Memory B cell (primary cell): ENCODE measurements around the gene C2orf49.

ENCODE experiments used
- ATAC-seq: fragments of 150-1000 bp; cut with Tn5 transposase; 2 replicates; pipeline ENCODE4 v1.10.0; 2021; ENCODE audit warnings: low read depth, mild to moderate bottlenecking, moderate library complexity
- DNase-seq, 2 donors: peaks; one replicate each; pipeline ENCODE4 v3.0.0; 2022; ENCODE audit warnings: low spot score in 2 of 2
- H3K27ac Mint-ChIP-seq: one replicate; pipeline ENCODE4 v1.8.0; 2022; ENCODE audit warnings: mild to moderate bottlenecking, moderate library complexity, mixed read lengths
- H3K27me3 Mint-ChIP-seq: one replicate; pipeline ENCODE4 v1.8.0; 2022; ENCODE audit warnings: mixed read lengths
- H3K36me3 Mint-ChIP-seq: one replicate; pipeline ENCODE4 v1.8.0; 2022; ENCODE audit warnings: mild to moderate bottlenecking, mixed read lengths
- H3K4me1 Mint-ChIP-seq: one replicate; pipeline ENCODE4 v1.8.0; 2022; ENCODE audit warnings: mixed read lengths
- H3K4me3 Mint-ChIP-seq: one replicate; pipeline ENCODE4 v1.8.0; 2022; ENCODE audit warnings: mild to moderate bottlenecking, moderate library complexity, mixed read lengths
- H3K9me3 Mint-ChIP-seq: one replicate; pipeline ENCODE4 v1.8.0; 2022; ENCODE audit warnings: mixed read lengths

The C2orf49 gene

DNA sequence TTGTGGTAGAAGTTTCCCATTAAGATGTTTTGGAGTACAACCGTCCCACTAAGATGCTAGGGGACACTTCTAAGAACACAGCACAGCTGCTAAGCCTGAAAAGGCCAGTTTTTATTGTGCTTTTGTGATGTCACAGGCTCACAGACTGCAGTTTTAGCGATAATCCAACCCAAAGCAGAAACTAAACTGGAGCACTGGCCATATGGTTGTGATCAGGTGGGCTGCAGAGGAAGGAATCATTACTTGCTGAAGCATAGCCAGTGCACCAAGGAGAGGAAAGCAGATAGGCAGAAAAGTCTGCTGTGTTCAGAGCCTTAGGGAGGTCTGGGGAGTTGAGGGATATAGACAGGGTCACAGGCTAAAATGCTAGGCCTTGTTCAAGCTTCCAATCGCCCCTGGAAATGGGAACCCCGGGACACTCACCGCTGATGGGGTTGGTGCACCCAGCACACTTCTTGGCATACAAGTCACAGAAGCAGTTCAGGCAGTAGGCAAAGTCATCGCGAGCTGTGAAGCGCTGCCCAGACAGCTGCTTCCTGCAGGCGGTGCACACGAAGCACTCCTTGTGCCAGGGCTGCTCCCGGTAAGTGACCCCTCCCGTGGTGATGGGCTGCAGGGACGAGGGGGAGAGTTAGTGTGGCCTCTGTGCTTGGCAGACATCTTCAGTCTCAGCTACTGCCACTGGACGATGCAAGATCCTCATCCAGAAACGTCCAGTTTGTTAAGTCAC is 25.7 kb downstream of the C2orf49 start:
- no peaks in the 10 kb centered on the region for H3K9me3 Mint-ChIP-seq
- H3K4me1 Mint-ChIP-seq: no peaks in the 10 kb centered on the region
- H3K4me3 Mint-ChIP-seq: no peak overlapping the region
- ATAC-seq (no peak), DNase-seq (no peak)
- no peak overlapping the region for H3K27ac Mint-ChIP-seq
- H3K27me3 Mint-ChIP-seq: no peaks in the 10 kb centered on the region
- H3K36me3 Mint-ChIP-seq: peaks cover 23% of the 10 kb centered on the region

- Mint-ChIP-seq H3K27ac (no peak overlapping the region), H3K4me1 (peaks cover under 1% of the 10 kb centered on the region), H3K36me3 (peaks cover 12% of the 10 kb centered on the region), H3K4me3 (no peak overlapping the region), H3K9me3 (no peaks in the 10 kb centered on the region), H3K27me3 (no peaks in the 10 kb centered on the region)
- no peak for ATAC-seq
- no peak for DNase-seq
Observed at GRCh38 chr2:105364436-105365139, 27.2 kb downstream of the C2orf49 start.

DNA sequence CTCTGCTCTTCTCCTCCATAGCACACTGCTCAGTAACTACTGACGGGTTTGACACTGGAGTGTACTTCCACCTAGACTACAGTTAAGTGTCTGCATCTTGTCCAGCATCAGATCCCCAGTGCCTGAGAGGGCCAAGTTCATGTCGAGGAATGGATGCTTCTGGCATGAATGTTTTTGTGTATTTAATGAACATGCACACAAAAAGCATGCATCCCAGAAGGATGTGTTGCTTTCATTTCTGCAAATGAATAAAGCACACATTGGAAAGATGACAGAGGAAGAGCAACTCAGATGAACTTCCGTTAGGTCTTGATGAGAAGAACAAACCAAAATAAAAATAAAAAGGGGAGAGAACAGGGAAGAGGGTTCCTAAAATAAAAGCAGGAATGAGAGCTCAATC is 27.9 kb downstream of the C2orf49 start:
- Mint-ChIP-seq H3K4me3 (no peak overlapping the region), H3K27ac (no peak overlapping the region), H3K4me1 (peaks cover 7% of the 10 kb centered on the region), H3K36me3 (peaks cover 10% of the 10 kb centered on the region), H3K9me3 (no peaks in the 10 kb centered on the region), H3K27me3 (no peaks in the 10 kb centered on the region)
- ATAC-seq (no peak), DNase-seq (no peak)

GRCh38 chr2:105368759-105369408 is 31.5 kb downstream of the C2orf49 start:
- peaks cover 7% of the 10 kb centered on the region for H3K4me1 Mint-ChIP-seq
- H3K9me3 Mint-ChIP-seq: no peaks in the 10 kb centered on the region
- ATAC-seq (no peak), DNase-seq (no peak)
- no peak overlapping the region for H3K27ac Mint-ChIP-seq
- H3K27me3 Mint-ChIP-seq: no peaks in the 10 kb centered on the region
- no peak overlapping the region for H3K4me3 Mint-ChIP-seq
- no peaks in the 10 kb centered on the region for H3K36me3 Mint-ChIP-seq

GRCh38 chr2:105369777-105370690 is 32.7 kb downstream of the C2orf49 start:
- ATAC-seq (peak; percentile 99), DNase-seq (peak; percentile 72 to 76)
- Mint-ChIP-seq H3K4me3 (peak overlapping the region; percentile 27), H3K27ac (no peak overlapping the region), H3K27me3 (no peaks in the 10 kb centered on the region), H3K9me3 (no peaks in the 10 kb centered on the region), H3K4me1 (peaks cover 7% of the 10 kb centered on the region), H3K36me3 (no peaks in the 10 kb centered on the region)

GRCh38 chr2:105371156-105371555 is 33.8 kb downstream of the C2orf49 start:
- Mint-ChIP-seq H3K4me3 (no peak overlapping the region), H3K27me3 (no peaks in the 10 kb centered on the region), H3K9me3 (no peaks in the 10 kb centered on the region), H3K4me1 (peaks cover 7% of the 10 kb centered on the region), H3K36me3 (no peaks in the 10 kb centered on the region), H3K27ac (no peak overlapping the region)
- no peak for DNase-seq
- ATAC-seq: no peak

DNA sequence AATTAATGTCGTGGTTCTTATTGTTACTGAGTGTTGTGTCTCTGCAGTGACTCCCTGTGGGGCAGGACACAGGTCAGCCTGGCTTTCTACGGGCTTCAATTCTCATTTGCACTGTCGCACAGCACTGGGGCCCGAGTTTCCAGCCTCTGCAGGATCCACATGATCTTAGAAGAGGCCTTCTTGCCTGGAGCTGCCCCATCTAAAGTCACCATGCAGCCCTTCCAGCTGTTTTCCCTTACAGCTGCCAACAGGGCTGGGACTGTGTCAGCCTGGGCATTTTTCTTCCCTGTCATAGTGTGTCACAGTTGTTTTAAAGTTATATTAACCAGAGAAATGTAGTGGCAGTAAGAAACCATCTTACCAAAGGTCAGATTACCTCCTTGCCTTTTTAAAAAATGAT is 34.5 kb downstream of the C2orf49 start:
- H3K27me3 Mint-ChIP-seq: no peaks in the 10 kb centered on the region
- peaks cover 7% of the 10 kb centered on the region for H3K4me1 Mint-ChIP-seq
- no peak overlapping the region for H3K4me3 Mint-ChIP-seq
- no peak overlapping the region for H3K27ac Mint-ChIP-seq
- no peaks in the 10 kb centered on the region for H3K36me3 Mint-ChIP-seq
- H3K9me3 Mint-ChIP-seq: no peaks in the 10 kb centered on the region
- ATAC-seq: no peak
- DNase-seq: no peak

DNA sequence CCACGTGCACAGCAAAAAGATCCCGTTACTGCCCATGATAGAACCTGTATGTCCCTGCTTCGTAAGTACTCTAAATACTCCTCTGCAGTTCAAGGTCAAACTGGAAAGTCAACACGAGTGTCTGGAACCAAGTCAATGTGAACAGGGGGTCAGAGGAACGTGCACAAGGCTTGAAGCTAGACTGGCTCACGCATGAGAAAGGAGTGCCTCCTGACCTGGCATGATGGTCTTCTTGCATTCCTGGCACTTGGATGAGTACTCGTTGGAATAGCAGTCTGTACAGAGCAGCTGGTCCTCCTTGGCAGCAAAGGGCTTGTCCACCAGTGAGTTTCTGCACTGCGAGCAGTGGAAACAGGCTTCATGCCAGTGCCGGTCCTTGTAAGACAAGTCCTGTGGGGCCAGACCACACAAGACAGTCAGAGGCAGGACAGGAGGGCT is 36.0 kb downstream of the C2orf49 start:
- Mint-ChIP-seq H3K27ac (no peak overlapping the region), H3K4me3 (no peak overlapping the region), H3K9me3 (no peaks in the 10 kb centered on the region), H3K36me3 (no peaks in the 10 kb centered on the region), H3K4me1 (peaks cover 7% of the 10 kb centered on the region), H3K27me3 (no peaks in the 10 kb centered on the region)
- ATAC-seq (no peak), DNase-seq (no peak)

- Mint-ChIP-seq H3K27me3 (no peaks in the 10 kb centered on the region), H3K9me3 (no peaks in the 10 kb centered on the region), H3K36me3 (no peaks in the 10 kb centered on the region), H3K4me1 (peaks cover 7% of the 10 kb centered on the region), H3K27ac (no peak overlapping the region), H3K4me3 (peak overlapping the region; percentile 24)
- ATAC-seq: no peak
- no peak for DNase-seq
Observed at GRCh38 chr2:105373895-105374401, 36.6 kb downstream of the C2orf49 start.

GRCh38 chr2:105375001-105375561 is 37.7 kb downstream of the C2orf49 start:
- H3K4me3 Mint-ChIP-seq: no peak overlapping the region
- no peaks in the 10 kb centered on the region for H3K27me3 Mint-ChIP-seq
- ATAC-seq (no peak), DNase-seq (no peak)
- H3K9me3 Mint-ChIP-seq: no peaks in the 10 kb centered on the region
- peaks cover 1% of the 10 kb centered on the region for H3K4me1 Mint-ChIP-seq
- no peak overlapping the region for H3K27ac Mint-ChIP-seq
- H3K36me3 Mint-ChIP-seq: no peaks in the 10 kb centered on the region

GRCh38 chr2:105376010-105376409 is 38.7 kb downstream of the C2orf49 start:
- H3K36me3 Mint-ChIP-seq: no peaks in the 10 kb centered on the region
- no peaks in the 10 kb centered on the region for H3K9me3 Mint-ChIP-seq
- H3K27me3 Mint-ChIP-seq: no peaks in the 10 kb centered on the region
- no peaks in the 10 kb centered on the region for H3K4me1 Mint-ChIP-seq
- no peak overlapping the region for H3K27ac Mint-ChIP-seq
- H3K4me3 Mint-ChIP-seq: no peak overlapping the region
- ATAC-seq (no peak), DNase-seq (no peak)

DNA sequence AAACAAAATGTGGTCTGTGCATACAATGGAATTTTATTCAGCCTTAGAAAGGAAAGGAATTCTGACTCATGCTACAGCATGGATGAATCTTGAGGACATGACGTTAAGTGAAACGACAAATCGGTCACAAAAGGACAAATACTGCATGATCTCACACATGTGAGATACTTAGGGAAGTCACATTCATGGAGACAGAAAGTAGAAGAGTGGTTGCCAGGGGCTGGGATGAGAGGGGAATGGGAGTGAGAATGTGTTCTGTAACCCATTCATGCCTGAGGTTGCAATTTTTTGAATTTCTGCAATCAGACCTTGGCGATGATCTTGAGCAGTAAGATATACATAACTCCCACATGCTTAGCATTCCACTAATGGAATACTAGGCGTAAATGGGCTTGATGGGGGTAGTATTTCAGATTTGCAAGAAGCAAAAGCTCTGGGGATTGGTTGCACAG is 39.5 kb downstream of the C2orf49 start:
- Mint-ChIP-seq H3K36me3 (no peaks in the 10 kb centered on the region), H3K4me3 (no peak overlapping the region), H3K4me1 (no peaks in the 10 kb centered on the region), H3K27ac (no peak overlapping the region), H3K27me3 (no peaks in the 10 kb centered on the region), H3K9me3 (no peaks in the 10 kb centered on the region)
- ATAC-seq (no peak), DNase-seq (no peak)

GRCh38 chr2:105377871-105378270 is 40.5 kb downstream of the C2orf49 start:
- Mint-ChIP-seq H3K36me3 (no peaks in the 10 kb centered on the region), H3K27me3 (no peaks in the 10 kb centered on the region), H3K4me3 (no peak overlapping the region), H3K9me3 (no peaks in the 10 kb centered on the region), H3K4me1 (no peaks in the 10 kb centered on the region), H3K27ac (no peak overlapping the region)
- DNase-seq (no peak), ATAC-seq (no peak)
